Activated T-helper 9 cell treated with anti-CD3 and anti-CD28 coated beads, Interleukin-2, amount 50 U/mL, for 16 hours (primary cell): ENCODE measurements around the gene NDUFA13.
"Not testable (repeated sequence)": the region's sequence is repeated elsewhere in the genome, so short reads cannot be mapped to it uniquely, and the experiment has no call there.

Experiments
- DNase-seq: peaks from one replicate; pipeline ENCODE4 v3.0.0-alpha.2; 2020; ENCODE audit warnings: low read depth

Gene NDUFA13

DNA sequence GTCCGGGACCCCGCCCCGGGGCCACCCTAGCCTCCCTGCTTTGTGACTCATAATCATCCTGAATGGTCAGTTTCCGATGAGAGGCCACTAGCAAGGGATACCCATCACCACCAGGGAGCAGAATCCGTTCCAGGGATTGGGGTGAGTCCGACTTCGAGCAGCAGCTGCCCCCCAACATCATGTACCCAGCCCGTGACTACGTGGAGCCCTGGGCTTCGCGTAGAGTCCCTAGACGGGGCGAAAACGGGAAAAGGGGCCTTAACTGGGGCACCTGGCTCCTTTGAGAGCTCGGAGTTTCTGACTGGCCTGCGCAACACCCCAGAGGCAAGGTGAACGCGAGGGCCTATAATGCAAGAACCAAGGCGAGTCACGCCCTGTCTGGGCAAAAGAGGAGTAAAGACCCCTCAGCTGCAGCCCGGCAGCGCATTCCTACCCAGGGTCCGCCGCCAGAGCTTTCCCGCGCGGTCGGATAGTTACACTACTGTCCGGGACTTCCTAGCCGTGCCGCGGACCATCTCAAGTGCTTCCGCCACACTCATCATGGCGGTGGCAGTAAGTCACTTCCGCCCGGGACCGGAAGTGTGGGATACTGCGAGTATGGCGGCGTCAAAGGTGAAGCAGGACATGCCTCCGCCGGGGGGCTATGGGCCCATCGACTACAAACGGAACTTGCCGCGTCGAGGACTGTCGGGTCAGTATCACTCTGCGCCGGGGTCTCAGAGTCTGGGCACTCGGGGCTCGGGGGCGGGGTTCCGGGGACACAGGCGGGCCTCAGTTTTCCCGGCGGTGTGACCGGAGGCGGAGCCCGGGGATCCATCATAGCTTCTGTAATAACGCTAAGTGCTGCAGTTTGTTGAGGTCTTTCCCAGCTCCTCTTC is at the start of gene NDUFA13:
Gene NDUFA13, plus strand, starts transcription at position 584 of the 878 bp plus-strand sequence. Its CDS starts 14 bp downstream, at position 598.
- DNase-seq: peak; percentile 88

DNA sequence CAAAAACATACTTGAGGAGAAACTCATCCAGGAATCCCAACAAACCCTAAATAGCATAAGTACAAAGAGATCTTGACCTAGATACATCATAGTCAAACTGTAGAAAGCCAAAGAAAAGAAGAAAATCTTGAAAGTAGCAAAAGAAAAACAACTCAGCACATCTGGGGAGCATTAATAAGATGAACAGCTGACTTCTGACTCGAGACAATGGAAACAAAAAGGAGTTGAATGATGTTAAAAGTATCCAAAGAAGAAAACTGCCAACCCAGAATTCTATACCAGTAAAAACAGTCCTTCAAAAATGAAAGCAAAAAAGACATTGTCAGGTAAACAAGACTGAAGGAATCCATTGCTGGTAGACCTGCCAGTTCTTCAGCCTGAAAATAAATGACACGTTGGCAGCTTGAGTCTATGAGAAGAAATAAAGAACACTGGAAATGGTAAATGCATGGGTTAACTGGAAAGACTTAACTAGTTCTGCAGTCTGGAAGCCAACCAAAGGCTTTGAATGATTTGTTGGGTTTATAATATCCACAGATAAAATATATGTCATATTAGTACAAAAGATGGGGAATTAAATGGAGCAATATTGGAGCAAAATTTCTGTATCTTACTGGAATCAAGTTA is 47.5 kb upstream of the NDUFA13 start:
- DNase-seq: no peak

DNA sequence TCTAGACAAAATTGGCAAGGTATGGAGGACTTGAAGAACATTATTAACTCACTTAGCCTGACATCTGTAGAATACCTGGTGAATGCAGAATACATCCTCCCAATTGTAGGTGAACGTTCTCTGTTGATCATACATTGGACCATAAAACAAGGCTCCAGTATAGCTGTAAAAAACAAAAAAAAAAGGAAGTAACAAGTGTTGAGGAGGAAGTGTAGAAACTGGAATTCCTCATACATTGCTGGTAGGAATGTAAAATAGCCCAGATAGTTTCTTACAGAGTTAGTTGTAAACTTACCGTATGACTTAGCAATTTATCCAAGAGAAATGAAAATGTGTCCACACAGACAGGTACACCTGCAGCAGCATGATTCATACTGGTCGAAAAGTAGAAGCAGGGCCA is 45.4 kb upstream of the NDUFA13 start:
- DNase-seq: no peak

GRCh38 chr19:19471682-19472081 is 44.3 kb upstream of the NDUFA13 start:
- no peak for DNase-seq

DNA sequence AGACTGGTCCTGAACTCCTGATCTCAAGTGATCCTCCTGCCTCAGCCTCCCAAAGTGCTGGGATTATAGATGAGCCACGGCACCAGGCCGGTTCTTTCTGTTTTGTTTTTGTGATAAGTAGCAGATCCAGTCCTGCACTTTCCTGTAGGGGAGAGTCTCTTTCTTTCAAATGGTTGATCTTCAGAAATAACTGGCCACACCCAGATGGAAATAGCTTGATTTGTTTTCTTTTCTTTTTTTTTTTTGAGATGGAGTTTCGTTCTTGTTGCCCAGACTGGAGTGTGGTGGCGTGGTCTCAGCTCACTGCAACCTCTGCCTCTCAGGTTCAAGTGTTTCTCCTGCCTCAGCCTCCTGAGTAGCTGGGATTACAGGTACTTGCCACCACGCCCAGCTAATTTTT is 43.9 kb upstream of the NDUFA13 start:
- DNase-seq: not testable (repeated sequence)

DNA sequence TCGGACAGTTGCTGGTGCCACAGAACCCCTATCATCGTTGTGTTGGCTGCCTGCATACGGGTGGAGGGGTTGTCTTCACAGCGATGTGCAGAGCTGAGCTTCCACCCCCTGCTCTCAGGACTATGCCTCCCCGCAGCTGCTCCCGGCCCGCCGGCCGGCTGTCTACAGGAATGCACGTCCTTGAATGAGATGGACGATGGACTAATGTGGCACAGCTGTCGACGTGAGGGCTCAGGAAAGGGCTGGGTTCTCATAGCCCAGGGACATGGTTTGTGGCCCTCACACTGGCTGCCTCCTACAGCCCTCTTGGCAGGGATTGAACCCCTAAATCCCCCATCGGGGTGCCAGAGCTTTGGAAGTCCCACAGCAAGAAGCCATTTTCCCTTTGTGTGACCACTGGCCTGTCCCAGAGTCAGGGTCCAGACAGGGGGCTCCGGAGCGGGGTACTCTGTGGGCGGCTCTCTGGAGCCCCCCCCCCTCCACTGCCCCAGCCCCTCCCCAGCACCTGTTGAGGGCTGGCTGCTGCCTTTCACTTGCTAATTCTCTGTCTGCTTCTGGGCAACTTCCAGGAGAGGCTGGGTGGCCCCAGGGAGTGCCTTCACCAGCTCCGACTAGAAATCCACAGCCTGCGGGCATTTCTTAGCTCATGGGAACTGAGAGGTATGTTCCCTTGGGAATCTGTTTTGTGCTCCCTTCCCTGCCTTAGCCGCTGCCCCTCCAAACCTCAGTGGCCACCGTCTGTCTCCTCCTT is 40.8 kb upstream of the NDUFA13 start:
- DNase-seq: no peak

DNA sequence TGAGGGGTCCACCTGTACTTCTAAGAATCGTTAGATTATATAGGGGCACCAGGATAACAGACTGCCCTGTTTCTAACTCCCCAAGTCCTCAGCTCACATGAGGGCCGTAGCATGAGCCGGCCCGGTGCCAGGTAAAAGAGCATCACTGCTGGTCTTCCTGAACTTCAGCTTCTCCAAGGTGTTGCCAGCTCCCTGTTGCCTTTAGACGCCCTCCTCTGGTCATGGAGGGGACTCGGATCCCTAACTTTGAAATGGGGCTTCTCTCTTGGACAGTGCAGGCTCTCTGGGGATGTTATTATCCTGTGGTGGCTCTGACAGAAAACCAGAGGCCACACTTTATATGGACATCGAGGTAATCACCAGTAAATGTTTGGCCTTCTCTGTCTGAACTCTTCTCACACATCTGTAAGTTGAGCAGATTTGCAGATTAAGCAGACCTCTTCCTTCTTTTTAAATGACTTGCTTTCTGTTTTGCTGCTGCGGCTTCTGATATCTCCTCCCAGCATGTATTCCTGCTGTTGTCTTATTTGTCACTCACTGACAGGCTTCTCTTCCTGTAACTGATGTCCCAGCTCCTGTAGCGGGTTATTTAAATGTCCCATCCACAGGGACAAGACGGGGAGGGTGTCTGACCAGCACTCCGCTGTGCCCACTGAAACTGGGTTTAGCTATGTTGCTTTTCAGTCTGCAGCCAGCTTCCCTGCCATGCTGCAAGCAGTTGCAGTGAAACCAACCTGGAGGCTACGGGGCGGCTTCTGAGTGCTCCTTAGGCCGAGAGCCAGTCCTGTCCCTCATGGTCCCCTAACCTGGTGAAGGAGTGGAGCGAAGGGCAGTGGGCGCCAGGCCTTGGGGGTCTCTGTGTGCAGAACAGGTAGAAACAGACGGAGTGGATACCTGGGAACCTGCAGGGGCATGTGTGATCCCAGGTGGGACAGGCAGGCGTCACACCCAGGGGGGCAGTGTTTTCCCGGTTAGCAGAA is 39.9 kb upstream of the NDUFA13 start:
- DNase-seq: no peak

GRCh38 chr19:19477705-19478383 is 38.2 kb upstream of the NDUFA13 start:
- no peak for DNase-seq

GRCh38 chr19:19480688-19481087 is 35.3 kb upstream of the NDUFA13 start:
- DNase-seq: no peak

DNA sequence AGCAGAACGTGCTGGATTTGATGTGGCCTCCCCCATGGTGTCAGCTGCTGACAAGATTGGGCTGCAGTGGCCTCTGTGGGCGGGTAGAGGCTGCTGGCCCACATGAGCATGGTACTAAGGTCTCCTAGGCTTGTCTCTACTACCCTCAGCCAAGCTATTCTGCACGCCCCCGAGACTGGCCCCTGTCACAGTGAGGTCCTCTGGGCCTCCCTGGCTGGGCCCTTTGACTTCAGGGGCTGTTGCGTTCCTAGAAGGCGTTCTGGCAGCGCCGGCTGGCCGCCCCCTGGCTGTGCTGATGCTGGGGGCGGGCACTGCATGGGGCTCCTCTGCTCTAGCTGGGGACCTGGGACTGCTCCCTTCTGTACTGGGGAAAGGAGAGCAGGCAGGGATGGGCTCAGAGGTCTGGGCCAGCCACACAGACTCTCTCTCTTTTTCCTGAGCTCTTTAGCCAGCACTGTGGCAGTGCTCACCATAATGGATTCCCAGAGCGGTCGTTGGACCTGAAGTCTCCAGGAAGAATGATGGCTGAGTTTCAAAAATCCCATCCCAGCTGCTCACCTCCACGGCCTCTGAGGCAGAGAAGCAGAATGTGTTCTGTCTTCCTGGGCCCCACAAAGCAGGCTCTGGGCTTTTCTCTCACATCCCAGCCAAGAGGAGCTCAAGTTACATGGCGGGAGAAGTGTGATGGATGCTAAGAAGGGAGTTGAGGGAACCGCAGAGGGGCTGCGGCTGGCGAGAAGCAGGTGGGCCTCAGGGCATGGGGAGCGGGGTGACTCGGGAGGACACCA is 33.0 kb upstream of the NDUFA13 start:
- no peak for DNase-seq

GRCh38 chr19:19485161-19485997 is 30.6 kb upstream of the NDUFA13 start:
- no peak for DNase-seq

DNA sequence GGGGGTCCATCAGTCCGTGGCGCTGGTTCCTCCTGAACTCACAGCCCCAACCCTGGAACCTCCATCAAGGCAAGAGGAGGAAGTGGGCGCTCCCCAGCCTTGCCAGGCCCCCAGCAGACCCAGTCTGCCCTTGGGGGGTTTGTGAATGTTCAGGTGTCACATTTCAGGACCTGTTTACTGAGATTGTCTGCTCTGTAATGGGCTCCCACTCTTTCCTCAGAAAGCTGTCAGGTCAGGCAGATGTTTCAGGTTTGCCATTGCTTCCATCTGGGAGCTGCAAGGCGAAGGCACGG is 30.1 kb upstream of the NDUFA13 start:
- DNase-seq: no peak

- DNase-seq: no peak
These were observed 29.5 kb upstream of the NDUFA13 start for GRCh38 chr19:19486343-19487076.

DNA sequence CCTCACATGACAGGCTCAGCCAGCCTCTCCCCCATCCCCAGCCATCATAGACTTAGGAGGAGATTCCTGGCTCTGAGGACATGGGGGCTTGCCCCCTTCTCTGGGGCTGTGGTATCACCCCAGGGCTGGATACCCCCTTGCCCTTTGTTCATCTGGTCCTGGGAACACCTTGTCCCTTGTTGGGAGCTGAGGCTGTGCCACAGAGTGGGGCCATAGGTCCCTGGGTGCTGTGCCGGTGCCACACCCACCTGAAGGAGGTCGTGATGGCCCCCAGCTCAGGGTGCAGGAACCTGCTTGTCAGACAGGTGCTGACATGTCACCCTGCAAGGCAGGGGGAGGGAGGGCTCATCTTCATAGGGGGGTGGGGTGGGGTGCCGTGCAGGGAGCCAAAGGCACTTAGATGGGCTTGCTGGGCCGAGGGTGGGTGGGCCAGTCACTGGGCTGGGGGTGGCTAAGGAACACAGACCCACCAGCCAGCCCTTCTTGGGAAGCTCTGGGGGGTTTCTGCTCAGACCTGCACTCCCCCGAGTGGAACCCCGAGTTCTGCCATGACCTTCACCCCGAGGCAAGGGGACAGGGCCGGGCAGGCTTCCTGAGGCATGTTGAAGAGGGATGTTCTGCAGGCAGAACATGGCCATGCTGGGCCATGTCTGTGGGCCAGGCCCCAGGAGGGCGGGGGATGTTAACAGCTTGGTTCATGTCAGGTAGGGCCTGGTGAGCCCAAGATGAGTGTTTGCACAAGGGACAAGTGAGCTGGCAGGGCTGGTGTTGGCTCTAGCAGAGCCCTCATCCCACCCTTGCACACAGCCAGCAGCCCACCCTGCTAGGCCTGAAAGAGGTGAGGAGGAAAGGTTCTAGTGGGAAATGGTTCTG is 28.7 kb upstream of the NDUFA13 start:
- no peak for DNase-seq

- DNase-seq: no peak
These were observed 27.8 kb upstream of the NDUFA13 start for GRCh38 chr19:19487950-19488874.

DNA sequence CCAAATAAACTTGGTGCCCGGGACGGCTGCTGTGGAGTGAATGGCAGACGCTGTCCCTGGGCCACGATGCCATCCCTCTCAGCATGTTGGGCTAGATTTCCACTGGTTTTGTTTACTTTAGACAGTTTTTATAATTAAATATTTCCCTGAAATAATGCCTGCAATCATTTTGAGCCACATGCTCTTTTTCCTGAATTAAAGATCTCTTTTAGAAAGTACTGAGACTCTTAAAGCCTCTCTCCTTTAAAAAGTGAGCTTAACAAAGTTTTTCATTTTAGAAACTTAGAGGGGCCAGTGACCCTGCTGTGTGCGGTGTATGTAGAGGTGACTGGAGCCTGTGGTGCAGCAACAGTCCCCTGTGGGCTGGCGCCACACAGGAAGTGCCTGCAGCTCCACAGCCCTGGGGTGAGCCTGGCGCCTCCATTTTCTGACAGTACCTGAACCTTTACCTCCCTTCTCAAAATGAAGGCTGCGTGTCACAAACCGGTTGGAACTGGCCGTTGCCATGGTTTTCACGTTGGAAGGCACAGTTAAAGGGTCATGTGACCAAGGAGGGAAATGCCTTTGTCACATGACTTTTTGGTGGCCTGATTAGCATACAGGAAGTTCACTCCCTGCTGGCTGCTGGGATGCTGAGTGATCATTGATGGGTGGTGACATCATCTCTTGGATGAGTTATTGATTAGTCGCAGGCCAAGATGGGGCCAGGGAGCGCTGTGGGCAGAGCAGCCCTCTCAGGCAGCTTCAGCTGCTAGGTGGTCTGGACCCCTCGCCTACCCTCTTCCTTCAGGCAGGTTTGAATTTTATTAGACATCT is 26.9 kb upstream of the NDUFA13 start:
- peak; percentile 74 for DNase-seq
